Kidney glomerular epithelial cell (primary cell): Measurements from ENCODE around the gene NEU4.
"Not testable (repeated sequence)": the region's sequence is repeated elsewhere in the genome, so short reads cannot be mapped to it uniquely, and the experiment has no call there.

Experiments
- DNase-seq: peaks from one replicate; lab custom pipeline; 2025; lab: John Stamatoyannopoulos, UW

The NEU4 gene

DNA sequence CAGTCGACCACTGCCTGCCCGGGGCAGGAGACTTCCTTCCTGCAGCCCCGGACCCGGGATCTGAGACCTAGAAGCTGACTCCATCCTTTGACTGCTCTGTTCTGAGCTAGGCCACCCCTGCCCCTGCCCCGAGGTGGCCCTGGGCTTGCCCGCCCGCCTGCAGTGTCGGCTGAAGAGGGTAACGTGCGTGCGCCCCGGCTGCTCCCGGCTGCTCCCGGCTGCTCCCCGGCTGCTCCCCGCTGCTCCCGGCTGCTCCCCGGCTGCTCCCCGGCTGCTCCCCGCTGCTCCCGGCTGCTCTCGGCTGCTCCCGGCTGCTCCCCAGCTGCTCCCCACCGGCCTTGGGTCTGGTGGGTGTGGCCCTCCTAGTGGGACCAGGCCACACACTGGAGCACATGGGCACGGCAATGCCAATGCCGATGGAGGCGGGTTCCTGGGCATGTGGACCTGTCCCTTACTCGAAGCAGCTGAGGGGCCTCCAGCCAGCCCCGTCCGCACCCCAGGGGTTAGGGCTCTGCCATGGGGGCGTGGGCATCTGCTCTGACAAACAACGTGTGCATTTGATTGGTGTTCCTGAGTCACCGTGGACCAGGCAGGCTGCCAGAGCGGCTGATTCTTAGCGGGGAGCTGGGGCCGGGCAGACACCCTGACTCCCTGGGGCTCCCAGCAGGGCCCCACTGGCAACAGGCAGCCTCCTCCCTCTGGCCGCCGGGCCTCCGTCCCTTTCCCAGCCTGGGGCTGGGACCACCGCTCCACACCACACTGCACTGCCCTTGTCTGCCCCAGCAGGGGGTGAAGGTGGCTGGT lies 34.4 kb upstream of the NEU4 start:
- DNase-seq, result peak; percentile 57

DNA sequence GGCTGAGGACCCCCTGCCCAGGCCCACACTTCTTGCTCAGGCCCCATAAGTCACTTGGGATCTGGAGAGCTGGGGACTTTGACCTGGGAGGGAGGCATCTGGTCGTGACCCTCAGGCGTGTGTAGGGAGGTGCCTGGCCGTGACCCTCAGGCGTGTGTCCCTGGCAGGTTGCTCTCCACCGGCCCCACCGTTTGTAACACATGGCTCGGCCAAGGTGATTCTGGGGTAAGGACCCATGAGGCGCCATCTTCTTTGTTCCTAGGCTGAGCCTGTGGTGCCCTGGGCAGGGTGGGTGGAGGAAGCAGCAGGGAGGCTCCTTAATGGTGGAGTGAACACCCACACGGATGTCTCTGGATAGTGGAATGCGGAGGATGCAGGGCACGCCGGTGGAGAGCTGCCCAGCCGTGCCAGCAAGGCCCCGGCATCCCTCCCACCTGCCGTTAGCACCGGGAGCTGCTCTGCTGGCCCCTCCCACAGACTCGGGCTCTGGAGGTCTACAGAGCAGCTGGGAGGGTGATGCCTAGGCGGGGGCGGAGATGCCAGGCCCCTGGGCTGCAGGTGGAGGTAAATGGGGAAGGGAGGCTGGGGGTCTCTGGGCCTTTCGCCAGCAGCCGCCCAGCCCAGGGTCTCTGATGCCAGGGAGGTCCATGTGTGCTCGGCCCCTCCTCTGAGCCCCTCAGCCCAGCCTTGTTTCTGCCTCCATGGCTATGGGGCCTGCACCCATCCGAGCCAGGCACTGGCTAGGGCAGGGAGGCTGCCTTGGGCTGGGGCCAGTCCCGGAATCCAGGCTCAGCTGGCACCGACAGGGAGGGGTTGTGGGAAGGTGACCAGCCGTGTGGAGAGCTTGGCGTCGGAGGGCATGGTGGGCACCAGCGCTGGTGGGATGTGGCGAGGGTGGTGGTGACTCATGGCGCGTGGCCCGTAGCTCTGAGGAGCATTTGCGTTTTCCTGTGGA lies 33.5 kb upstream of the NEU4 start:
- peak; percentile 73 for DNase-seq

DNA sequence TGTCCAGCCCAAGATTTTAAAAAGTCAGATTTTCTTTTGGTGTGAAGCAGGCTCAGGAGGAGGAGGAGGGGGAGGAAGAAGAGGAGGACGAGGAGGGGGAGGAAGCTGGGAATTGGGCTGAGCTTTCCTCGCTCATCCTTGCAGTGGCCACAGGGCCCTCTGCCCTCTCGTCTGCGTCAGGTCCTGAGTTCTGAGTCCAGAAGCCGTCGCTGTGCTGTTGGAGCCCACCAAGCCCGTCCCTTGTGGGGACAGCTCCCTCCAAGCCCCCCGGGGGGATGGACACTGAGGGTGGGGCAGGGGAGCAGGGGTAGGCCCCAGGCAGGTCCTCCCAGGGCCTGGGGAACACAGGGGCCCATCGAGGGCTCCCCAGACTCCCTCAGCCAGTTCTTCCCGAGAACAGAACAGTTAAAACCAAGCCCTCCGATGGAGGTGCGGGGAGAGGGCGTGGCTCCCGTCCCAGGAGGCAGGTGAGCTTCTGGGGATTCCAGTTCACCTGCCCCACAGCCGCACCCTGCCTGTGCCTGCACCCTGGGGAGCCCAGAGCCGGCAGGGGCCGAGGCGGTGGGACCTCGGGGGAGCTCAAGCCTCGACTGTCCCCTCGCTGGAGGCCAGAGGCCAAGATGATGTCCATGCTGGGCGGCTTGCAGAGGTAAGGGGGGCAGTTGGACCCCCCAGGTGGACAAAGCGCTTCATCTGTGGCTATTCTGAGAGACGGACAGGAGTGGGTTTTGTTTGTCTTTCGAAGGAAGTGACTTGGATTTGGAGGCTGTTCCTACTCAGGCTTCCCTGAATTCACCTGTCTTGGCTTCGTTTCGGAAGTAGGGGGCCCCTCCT lies 32.4 kb upstream of the NEU4 start, which contains the start of gene GAL3ST2:
Gene GAL3ST2, plus strand, starts transcription at position 487 of the 834 bp plus-strand sequence. Its CDS starts 134 bp downstream, at position 621.
- no peak for DNase-seq

DNA sequence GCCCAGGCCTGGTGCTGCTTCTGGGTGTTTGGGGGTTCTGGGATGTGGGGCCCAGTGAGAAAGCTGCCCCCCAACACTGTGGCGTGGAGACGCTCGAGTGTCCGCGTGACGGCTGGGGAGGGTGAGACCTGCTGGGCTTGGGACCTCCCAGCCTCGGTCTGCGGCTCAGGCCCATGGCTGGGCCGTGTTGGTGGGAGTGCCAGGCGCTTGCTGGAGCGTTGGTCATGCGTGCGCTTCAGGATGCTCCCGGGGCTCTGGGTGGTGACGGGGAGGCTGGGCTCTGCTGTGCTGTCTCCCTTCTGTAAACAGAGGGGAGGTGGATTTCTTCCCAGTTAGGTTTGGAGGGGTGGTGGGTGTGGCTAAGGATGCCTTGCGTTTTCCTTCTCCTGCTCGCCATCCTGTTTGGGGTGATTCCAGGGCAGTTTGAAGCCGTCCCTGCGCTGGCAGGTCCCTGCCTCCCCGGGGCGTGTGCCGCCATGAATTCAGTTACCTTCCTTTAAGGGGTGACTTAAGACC lies 31.8 kb upstream of the NEU4 start:
- DNase-seq, result peak; percentile 68

DNA sequence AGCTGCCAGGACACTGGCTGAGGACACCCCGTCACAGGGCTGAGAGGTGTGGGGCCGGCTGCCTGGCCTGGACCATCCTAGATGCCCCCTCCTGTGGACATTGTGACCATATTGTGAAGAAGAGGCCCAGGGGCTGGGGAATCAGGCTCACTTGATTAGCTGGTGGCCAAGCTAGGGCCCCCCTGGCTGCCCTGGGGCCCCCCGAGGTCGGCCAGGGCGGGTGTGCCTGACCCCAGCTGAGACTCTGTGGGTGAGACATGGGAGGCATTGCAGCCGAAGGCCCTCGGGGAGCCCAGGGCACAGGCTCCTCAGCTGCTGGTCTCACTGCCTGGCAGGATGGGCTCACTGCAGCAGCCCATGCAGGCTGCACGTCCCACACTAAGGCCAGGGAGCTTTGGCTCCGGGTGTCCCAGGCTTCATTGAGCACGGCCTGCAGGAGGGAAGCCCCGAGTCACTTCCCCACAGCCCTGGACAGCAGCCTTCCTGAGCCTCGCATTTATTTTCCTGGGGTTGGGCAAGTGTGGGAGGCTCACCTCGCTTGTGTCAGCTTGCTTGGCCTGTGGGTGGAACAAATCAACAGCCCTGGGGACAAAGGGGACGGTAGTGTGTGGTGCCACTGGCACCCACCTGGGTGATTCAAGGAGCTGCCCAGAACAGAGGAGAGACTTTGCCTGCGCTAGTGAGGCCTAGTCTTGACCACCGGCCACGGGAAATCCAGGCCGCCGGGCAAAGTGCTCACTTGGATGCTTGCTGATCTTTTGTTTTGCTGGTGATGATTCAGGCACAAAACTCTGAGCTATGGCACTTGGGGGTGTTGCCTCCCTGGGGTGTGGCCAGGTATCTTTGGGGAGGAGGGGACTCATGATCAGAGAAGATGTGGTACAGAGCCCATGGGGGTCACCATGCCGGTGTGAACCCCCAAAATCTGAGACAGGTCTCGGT lies 31.0 kb upstream of the NEU4 start:
- DNase-seq, result peak; percentile 23

DNA sequence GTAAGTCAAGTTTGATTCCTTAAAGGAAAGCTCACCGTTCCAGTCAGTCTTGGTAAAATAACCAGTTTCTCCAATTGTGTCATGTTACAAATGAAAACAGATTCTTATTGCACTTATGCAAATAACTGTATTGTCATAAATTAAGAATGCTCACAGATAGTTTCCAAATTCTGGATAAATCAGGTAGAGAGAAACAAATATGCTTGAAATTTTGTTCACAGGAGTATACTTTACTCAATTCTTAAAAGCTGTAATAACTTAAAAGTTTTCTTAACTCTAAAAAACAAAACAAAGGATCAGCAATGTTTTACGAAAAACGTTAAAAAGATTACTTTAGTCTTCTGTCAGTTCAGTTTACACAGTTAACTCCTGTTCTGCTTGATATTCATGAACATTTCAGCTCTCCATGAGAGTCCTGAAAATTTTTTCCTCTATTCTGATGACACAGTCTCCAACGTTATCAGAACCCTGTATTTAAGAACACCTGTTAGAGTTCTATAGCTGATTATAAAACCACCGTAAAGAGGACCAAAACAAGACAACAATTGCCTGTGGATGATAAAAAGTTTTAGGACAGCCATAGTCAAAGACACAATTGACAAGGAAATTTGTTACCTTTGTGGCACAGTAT lies 27.9 kb upstream of the NEU4 start:
- no peak for DNase-seq

GRCh38 chr2:241782053-241782452 lies 26.9 kb upstream of the NEU4 start:
- DNase-seq, result not testable (repeated sequence)

DNA sequence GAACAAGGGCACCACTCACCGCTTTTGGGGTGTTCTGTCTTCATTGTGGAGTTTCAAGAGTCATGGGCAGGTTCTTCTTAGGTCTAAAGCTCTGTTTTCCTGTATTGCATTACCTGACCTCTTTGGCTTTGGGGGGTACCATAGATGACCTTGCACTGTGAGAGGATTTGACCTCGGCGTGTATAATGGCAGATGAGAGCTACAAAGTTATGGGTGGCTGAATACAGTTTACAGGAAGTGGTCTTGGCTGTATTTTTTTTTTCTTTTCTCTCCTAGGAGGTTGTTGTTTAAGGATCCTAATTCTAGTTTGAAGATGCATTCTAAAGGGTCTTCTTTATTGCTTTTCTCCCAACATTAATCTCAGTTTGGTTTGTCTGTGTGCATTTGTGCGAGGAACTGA lies 20.9 kb upstream of the NEU4 start:
- no peak for DNase-seq

GRCh38 chr2:241788572-241788971 lies 20.4 kb upstream of the NEU4 start:
- DNase-seq, result peak; percentile 24

GRCh38 chr2:241791385-241791784 lies 17.6 kb upstream of the NEU4 start:
- DNase-seq, result not testable (repeated sequence)

GRCh38 chr2:241793385-241793784 lies 15.6 kb upstream of the NEU4 start:
- no peak for DNase-seq

DNA sequence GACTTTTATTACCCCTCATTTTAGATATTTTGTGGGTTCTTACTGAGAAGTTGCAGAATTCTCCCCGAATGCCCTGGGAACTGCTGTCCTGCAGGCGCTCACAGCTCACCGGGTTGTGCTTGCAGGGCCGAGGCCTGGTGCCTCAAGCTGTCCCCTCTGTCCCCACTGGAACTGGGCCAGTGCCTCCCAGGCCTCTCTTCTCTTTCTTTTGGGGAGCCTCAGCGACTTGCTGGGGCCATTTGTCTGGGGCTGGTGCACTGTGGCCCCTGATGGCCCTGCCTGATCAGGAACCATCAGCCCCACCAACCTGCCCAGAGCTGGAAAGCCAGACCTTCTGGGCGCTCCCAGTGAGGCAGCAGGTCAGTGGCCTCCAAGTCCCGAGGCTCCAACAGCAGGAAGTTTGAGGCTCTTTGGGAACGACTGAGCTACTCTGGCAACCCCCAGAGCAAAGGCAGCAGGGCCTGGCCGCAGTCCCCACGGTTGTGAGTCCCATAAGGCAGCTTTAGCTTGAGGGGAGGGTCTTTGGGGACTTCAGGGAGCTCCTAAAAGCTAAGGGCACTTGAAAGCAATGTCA lies 14.7 kb upstream of the NEU4 start:
- DNase-seq, result no peak

DNA sequence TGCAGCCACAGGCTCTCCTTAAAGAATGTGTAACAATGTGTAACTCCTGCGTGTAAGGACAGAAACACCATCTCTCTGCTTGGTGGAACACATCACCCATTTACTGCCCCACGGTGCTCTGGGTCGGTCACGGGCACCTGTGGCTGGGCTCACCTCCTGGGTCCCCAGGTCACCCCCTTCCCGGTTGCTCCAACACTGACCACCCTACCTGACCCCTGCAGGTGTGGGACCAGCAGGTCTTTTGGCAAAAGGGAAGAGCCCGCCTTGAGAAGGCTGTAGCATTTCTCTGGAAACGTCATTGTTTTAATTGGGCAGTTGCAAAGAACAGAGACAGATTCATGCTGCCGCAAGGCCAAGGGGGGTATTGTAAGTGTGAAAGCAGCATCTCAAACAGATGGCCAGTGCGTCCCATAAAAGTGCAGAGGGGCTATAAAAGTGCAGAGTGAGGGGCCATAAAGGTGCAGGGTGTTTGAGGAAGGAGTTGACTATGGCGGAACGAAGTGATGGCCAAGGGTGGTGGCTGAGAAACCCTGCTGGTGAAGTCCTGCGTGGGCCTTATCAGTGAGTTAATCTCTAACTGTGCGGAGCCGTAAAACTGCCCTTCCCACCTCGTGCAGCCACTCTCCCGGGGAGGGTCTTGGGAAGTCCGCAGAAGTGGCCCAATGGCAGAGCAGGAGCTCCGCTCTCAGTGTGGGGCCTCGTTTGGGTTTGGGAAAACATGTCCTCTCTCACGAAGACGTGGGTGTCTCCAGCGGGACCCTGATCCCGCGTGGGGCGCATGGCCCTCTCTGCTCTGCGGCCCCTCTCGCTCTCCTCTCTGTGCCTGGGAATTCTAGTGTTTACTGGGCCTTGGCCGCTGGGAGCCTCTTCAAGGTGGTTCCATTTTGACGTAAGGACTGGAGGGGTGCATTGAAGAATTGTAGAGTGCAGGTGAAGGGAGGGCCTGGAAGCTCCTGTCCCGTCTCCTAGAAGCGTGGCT lies 13.7 kb upstream of the NEU4 start:
- DNase-seq, result no peak

- no peak for DNase-seq
Measured at GRCh38 chr2:241796209-241796608, 12.8 kb upstream of the NEU4 start.

DNA sequence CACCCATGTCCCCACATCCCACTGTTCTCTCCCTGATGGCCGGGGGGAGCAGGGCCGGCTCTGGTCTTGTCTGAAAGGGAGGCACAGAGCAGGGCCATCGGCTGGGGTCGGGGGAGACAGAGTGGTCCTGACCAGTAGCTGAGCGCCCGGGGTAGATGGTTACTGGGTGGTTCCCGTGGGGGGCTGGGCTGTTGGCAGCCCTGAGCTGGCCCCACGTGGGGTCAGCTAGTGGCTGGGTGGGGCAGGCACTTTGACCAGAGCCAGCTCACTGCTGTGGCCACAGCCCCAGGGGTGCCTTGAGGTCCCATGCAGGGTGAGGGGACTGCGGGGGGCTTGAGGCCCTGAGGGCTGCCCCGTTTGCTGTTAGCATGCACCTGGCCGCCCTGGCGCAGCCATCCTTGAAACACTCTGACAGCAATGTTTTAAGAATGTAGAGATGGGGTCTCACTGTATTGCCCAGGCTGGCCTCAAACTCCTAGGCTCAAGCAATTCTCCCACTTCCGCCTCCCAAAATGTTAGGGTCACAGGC lies 12.3 kb upstream of the NEU4 start:
- DNase-seq, result no peak

GRCh38 chr2:241797441-241798080 lies 11.4 kb upstream of the NEU4 start:
- no peak for DNase-seq

DNA sequence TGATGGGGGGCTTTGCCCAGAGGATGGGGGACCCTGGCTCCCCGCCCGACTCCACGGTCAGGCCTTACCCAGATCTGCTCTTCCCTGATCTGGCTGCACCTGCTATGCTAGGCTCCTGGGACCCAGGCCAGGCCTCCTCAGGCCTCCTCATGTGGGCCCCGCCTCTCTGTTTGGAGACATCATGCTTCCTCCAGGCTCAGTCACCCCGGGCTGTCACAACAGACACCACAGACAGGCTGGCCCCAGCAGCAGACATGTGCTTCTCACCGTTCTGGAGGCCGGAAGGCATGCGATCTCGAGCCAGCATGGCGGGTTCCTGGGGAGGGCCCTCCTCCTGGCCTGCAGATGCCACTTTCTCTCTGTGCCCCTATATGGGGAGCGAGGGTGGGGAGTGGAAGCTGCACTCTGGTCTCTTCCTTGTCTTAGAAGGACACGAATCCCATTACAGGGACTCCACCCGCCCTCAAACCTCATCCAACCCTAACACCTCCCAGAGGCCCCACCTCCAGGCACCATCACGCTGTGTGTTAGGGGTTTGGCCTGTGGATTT lies 10.8 kb upstream of the NEU4 start:
- no peak for DNase-seq
